IPS-11a (cell line): ENCODE data around the gene PPP2R5D.

Experiments used
- H3K4me3 ChIP-seq: one replicate; pipeline ENCODE4 v1.5.1; 2013; ENCODE audit warnings: low read depth, low read length, control low read depth

The PPP2R5D gene

GRCh38 chr6:42963179-42963854 is 21.1 kb upstream of the PPP2R5D start:
- no peak overlapping the region for H3K4me3 ChIP-seq

- H3K4me3 ChIP-seq: no peak overlapping the region
Measured at GRCh38 chr6:42963855-42964605, 20.3 kb upstream of the PPP2R5D start.

- no peak overlapping the region for H3K4me3 ChIP-seq
Measured at GRCh38 chr6:42966571-42966970, 17.8 kb upstream of the PPP2R5D start.

GRCh38 chr6:42967228-42967627 is 17.1 kb upstream of the PPP2R5D start:
- no peak overlapping the region for H3K4me3 ChIP-seq

- H3K4me3 ChIP-seq: no peak overlapping the region
Measured at GRCh38 chr6:42968126-42968701, 16.2 kb upstream of the PPP2R5D start.

GRCh38 chr6:42968783-42969182 is 15.6 kb upstream of the PPP2R5D start:
- H3K4me3 ChIP-seq: no peak overlapping the region

- no peak overlapping the region for H3K4me3 ChIP-seq
Measured at GRCh38 chr6:42969431-42969830, 14.9 kb upstream of the PPP2R5D start.

GRCh38 chr6:42969934-42970333 is 14.4 kb upstream of the PPP2R5D start:
- H3K4me3 ChIP-seq: no peak overlapping the region

GRCh38 chr6:42970871-42971612 is 13.3 kb upstream of the PPP2R5D start:
- H3K4me3 ChIP-seq: no peak overlapping the region

GRCh38 chr6:42971746-42972327 is 12.5 kb upstream of the PPP2R5D start:
- H3K4me3 ChIP-seq: no peak overlapping the region

- H3K4me3 ChIP-seq: no peak overlapping the region
Measured at GRCh38 chr6:42973926-42974325, 10.4 kb upstream of the PPP2R5D start.

GRCh38 chr6:42974919-42975505 is 9.4 kb upstream of the PPP2R5D start:
- H3K4me3 ChIP-seq: no peak overlapping the region

- peak overlapping the region; percentile 70 for H3K4me3 ChIP-seq
Measured at GRCh38 chr6:42978487-42978838, 5.9 kb upstream of the PPP2R5D start.

- peak within 1 kb of the TSS; percentile 70 for H3K4me3 ChIP-seq
Measured at GRCh38 chr6:42978839-42979522, 5.4 kb upstream of the PPP2R5D start, which contains the start of gene PEX6. Gene PEX6 (minus strand): TSS chr6:42979181. CDS start chr6:42979150, 31 bp downstream.

- H3K4me3 ChIP-seq: peak overlapping the region; percentile 70
Measured at GRCh38 chr6:42979523-42980177, 4.7 kb upstream of the PPP2R5D start.

GRCh38 chr6:42981836-42982235 is 2.5 kb upstream of the PPP2R5D start:
- no peak overlapping the region for H3K4me3 ChIP-seq

GRCh38 chr6:42984924-42985475 is 630 bp downstream of the PPP2R5D start:
- H3K4me3 ChIP-seq: peak overlapping the region; percentile 75

- H3K4me3 ChIP-seq: no peak overlapping the region
Measured at GRCh38 chr6:42987533-42988451, 3.4 kb downstream of the PPP2R5D start.
